ENCODE results near the gene PTF1A.

DNA sequence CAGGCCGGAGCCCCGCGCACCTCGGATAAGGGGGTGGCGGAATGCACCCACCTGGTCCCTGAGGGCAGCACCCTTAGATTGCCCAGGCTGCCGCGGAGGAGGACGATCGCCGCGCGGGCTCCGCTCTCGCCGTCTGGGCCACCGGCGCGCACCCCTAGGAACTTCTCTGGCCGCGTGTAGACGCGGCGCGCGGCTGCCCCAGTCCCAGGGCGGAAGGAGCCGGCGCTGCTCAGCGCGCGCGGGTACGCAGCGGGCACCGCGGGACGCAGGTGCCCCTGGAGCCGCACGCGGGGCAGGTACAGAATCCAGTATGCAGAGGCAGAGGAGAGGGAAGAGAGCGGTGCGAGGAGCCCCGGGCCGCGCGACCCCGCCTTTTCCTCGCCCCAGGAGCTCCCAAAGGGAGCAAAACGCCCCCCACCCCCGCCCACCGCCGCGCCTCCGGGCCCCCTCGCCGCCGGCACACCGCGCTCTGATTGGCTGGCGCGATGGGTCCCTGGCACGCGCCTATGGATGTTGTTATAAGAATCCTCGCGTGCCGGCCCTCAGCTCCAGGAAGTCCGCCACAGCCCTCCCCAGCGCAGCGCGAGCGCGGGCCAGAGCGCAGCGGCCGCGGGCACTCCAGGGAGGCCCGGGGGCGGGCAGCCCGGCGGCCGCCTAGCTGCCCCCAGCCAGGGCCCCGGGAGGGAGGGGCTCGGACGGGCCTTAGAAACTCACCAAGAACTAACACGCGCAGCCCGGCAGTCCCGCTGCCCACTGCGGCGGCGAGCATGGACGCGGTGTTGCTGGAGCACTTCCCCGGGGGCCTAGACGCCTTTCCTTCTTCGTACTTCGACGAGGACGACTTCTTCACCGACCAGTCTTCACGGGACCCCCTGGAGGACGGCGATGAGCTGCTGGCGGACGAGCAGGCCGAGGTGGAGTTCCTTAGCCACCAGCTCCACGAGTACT, at the start of gene PTF1A:
- TF ChIP-seq, protein P1, sequence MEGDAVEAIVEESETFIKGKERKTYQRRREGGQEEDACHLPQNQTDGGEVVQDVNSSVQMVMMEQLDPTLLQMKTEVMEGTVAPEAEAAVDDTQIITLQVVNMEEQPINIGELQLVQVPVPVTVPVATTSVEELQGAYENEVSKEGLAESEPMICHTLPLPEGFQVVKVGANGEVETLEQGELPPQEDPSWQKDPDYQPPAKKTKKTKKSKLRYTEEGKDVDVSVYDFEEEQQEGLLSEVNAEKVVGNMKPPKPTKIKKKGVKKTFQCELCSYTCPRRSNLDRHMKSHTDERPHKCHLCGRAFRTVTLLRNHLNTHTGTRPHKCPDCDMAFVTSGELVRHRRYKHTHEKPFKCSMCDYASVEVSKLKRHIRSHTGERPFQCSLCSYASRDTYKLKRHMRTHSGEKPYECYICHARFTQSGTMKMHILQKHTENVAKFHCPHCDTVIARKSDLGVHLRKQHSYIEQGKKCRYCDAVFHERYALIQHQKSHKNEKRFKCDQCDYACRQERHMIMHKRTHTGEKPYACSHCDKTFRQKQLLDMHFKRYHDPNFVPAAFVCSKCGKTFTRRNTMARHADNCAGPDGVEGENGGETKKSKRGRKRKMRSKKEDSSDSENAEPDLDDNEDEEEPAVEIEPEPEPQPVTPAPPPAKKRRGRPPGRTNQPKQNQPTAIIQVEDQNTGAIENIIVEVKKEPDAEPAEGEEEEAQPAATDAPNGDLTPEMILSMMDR (conservative IDR thresholded peaks at IDR 0.05; ENCODE audit: low read length): no peak
- no peak for TF ChIP-seq EZH2phosphoT487 (IDR thresholded peaks at IDR 0.05; ENCODE audit: borderline replicate concordance, low read depth, low read length)
